Heart left ventricle (tissue), 16 donors: ENCODE results near the gene ARPC1A. TPM values are rescaled to one million over a fixed set of nuclear protein-coding genes. Genes with fewer than 3 reads are reported as not detected.

Experiments used
- ATAC-seq, 4 donors: fragments of 200-7000 bp; cut with Tn5 transposase; one replicate each; pipeline ENCODE4 v1.9.1; 2020 to 2022; ENCODE audit warnings: moderate library complexity in 4 of 4, mild to moderate bottlenecking in 3 of 4, moderate number of reproducible peaks in 1 of 4
- DNase-seq, 5 donors: peaks; one replicate each; pipeline ENCODE4 v3.0.0-alpha.2; 2020
- H3K27ac ChIP-seq, 12 donors: fragments of 200-600 bp; sonication (generic) in 4 of 12; one replicate each; pipeline versions ENCODE4 v1.5.0 to v1.8.0; 2016 to 2022; ENCODE audit warnings: mild to moderate bottlenecking in 2 of 12
- H3K27me3 ChIP-seq, 9 donors: fragments of 200-600 bp; sonication (generic) in 2 of 9; one replicate each; pipeline versions ENCODE4 v1.5.1 to v1.8.0; 2016 to 2022; ENCODE audit warnings: mild to moderate bottlenecking in 3 of 9
- H3K36me3 ChIP-seq, 9 donors: fragments of 200-600 bp; sonication (generic) in 2 of 9; one replicate each; pipeline versions ENCODE4 v1.5.0 to v1.8.0; 2018 to 2022; ENCODE audit warnings: mild to moderate bottlenecking in 2 of 9
- H3K4me1 ChIP-seq, 12 donors: fragments of 200-600 bp; sonication (generic) in 4 of 12; one replicate each; pipeline versions ENCODE4 v1.5.0 to v1.8.0; 2016 to 2022; ENCODE audit warnings: mild to moderate bottlenecking in 3 of 12
- H3K4me3 ChIP-seq, 12 donors: fragments of 200-600 bp; sonication (generic) in 4 of 12; one replicate each; pipeline versions ENCODE4 v1.5.0 to v1.8.0; 2017 to 2022; ENCODE audit warnings: mild to moderate bottlenecking in 9 of 12, moderate library complexity in 4 of 12
- H3K9me3 ChIP-seq, 12 donors: fragments of 200-600 bp; sonication (generic) in 4 of 12; one replicate each; pipeline versions ENCODE4 v1.5.0 to v1.8.0; 2016 to 2022; ENCODE audit warnings: mild to moderate bottlenecking in 1 of 12
- POLR2A ChIP-seq, 2 donors: fragments of 450-650 bp; IDR thresholded peaks; one replicate each; pipeline ENCODE4 v1.6.1; 2017; ENCODE audit warnings: antibody characterized with exemption in 2 of 2, mild to moderate bottlenecking in 2 of 2, moderate library complexity in 2 of 2
- WGBS, 4 donors: extraction: QIAGEN DNeasy Blood & Tissue Kit in 2 of 4; methylation state at CpG; one replicate each; pipeline versions ENCODE4 v1.1.5 to v1.1.7; 2013 to 2018; 5-methylcytosine and 5-hydroxymethylcytosine counted together
- intact Hi-C, 10 donors: fragments of 100-400 bp; cut with DNase I; formaldehyde crosslinking; loops; one replicate each; pipeline versions ENCODE4 v1.11.1 to v1.14.2; 2022
- polyA plus RNA-seq, 2 donors: library from polyadenylated mRNA; stranded (reverse); fragments of 200-250 nt; gene quantifications; one replicate each; pipeline ENCODE4 v1.2.3, GENCODE V29; 2013
- total RNA-seq, 9 donors: library from RNA; depleted of rRNA in 2 of 9; stranded (reverse); fragments of >200 nt in 2 of 9; fragmentation: NEBNext Ultra II Directional in 3 of 9; extraction: Animal tissue kit (Norgen Biotek cat#: 25700) in 3 of 9; gene quantifications; one replicate each; pipeline versions ENCODE4 v1.1.0 to v1.2.4, GENCODE V29; 2016 to 2023
- TF ChIP-seq, protein P1 (sequence below), 12 donors: fragments of 200-600 bp; sonication (generic) in 4 of 12; IDR thresholded peaks; one replicate each; pipeline versions ENCODE4 v1.5.0 to v1.8.0; 2018 to 2022; ENCODE audit warnings: antibody characterized with exemption in 12 of 12, mild to moderate bottlenecking in 5 of 12
- donor health status: ischemic (EF 13 %, LVEDD 7.1; RV severe dilation, severe dysfunction).
- donor health status: healthy with polysubstance abuse.
- donor health status: DM: no; HTN: yes; CAD: no.
- donor health status: DM: no; HTN: no; CAD: no.
- donor health status: ischemic (EF 25% LVEDD 6.9; RV normal size, moderate dysfunction).
- donor health status: ischemic (EF 25% LVEDD 5.7; RV mildly dilated, moderate dysfunction).
- donor health status: healthy.
- donor health status: DM: yes; HTN: yes; CAD: no.
- donor health status: ischemic (EF 35%, LVEDD 5.7; RV mildly dilated, moderate dysfunction).
- donor health status: nonischemic (EF 11% LVEDD 7.7; RV severe dilation, severe dysfunction).
- donor health status: DM: yes; HTN: yes; CAD: no.
- donor health status: PGD.
- donor health status: ischemic (EF 29% LVEDD 5.4; RV normal size, mild dysfunction).
- donor health status: nonischemic (EF 23%, LVEDD 6.1; RV moderate dilation, normal function).

Gene ARPC1A
- total and polyA plus RNA-seq, 11 donors, result 97.1 to 208 (median 146) TPM

DNA sequence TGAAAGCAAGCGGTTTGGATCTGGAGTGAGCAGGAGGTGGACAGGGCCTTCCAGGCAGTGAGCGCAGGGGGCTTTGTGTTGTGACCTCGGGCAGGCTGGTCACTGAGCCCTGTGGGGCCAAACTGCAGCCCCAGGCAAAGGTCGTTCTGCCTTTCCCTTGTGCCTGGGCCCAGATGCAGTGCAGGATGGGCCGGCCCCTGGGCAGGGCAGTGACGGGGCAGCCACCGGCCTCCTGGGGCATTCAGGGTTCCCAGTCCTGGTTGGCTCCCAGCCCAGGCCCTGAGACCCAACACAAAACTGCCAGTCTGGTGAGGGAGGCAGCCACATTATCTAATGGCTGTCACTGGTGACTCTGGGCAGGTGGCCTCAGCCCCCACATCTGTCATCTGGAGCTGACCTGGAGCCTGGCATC lies 56.0 kb downstream of the ARPC1A start:
- TF ChIP-seq, protein P1, sequence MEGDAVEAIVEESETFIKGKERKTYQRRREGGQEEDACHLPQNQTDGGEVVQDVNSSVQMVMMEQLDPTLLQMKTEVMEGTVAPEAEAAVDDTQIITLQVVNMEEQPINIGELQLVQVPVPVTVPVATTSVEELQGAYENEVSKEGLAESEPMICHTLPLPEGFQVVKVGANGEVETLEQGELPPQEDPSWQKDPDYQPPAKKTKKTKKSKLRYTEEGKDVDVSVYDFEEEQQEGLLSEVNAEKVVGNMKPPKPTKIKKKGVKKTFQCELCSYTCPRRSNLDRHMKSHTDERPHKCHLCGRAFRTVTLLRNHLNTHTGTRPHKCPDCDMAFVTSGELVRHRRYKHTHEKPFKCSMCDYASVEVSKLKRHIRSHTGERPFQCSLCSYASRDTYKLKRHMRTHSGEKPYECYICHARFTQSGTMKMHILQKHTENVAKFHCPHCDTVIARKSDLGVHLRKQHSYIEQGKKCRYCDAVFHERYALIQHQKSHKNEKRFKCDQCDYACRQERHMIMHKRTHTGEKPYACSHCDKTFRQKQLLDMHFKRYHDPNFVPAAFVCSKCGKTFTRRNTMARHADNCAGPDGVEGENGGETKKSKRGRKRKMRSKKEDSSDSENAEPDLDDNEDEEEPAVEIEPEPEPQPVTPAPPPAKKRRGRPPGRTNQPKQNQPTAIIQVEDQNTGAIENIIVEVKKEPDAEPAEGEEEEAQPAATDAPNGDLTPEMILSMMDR (IDR thresholded peaks at IDR 0.05), result no peak
- no peak for TF ChIP-seq POLR2A (IDR thresholded peaks at IDR 0.05)
- no peak for ATAC-seq
- 27 to 64% (median 50%) methylated on average over 5 to 7 of the region's 7 CpGs for WGBS, 4 donors
- peaks cover 0 to 77% (median 32%) of the 10 kb centered on the region in 12 donors for H3K4me1 ChIP-seq
- H3K27ac ChIP-seq, result peak overlapping the region in 2 of 12 donors; percentile 7 to 97
- peak in 1 of 5 donors; percentile 40 for DNase-seq
- peaks cover 0 to 67% (median 22%) of the 10 kb centered on the region in 9 donors for H3K36me3 ChIP-seq
- intact Hi-C loops, result no loop called here
- H3K27me3 ChIP-seq, result no peaks in the 10 kb centered on the region
- H3K9me3 ChIP-seq, result no peaks in the 10 kb centered on the region
- H3K4me3 ChIP-seq, result no peak overlapping the region

GRCh38 chr7:99383203-99383602 lies 57.5 kb downstream of the ARPC1A start:
- no peaks in the 10 kb centered on the region for H3K9me3 ChIP-seq
- intact Hi-C loops, result no loop called here
- H3K27me3 ChIP-seq, result no peaks in the 10 kb centered on the region
- no peak for DNase-seq
- no peak overlapping the region for H3K27ac ChIP-seq
- peaks cover 0 to 67% (median 24%) of the 10 kb centered on the region in 9 donors for H3K36me3 ChIP-seq
- peaks cover 0 to 62% (median 32%) of the 10 kb centered on the region in 12 donors for H3K4me1 ChIP-seq
- no peak for ATAC-seq
- H3K4me3 ChIP-seq, result no peak overlapping the region
- TF ChIP-seq, protein P1 (IDR thresholded peaks at IDR 0.05), result no peak
- 88 to 92% (median 91%) methylated on average over 10 of the region's 10 CpGs for WGBS, 4 donors

GRCh38 chr7:99383791-99384370 lies 58.2 kb downstream of the ARPC1A start:
- ATAC-seq (no peak), DNase-seq (no peak)
- no peaks in the 10 kb centered on the region for H3K9me3 ChIP-seq
- no peak for TF ChIP-seq POLR2A (IDR thresholded peaks at IDR 0.05)
- TF ChIP-seq, protein P1 (IDR thresholded peaks at IDR 0.05), result no peak
- H3K4me1 ChIP-seq, result peaks cover 0 to 55% (median 28%) of the 10 kb centered on the region in 12 donors
- 92 to 94% (median 93%) methylated on average over 13 of the region's 13 CpGs for WGBS, 4 donors
- intact Hi-C loops, result no loop called here
- peaks cover 0 to 69% (median 29%) of the 10 kb centered on the region in 9 donors for H3K36me3 ChIP-seq
- H3K27me3 ChIP-seq, result no peaks in the 10 kb centered on the region
- no peak overlapping the region for H3K4me3 ChIP-seq
- H3K27ac ChIP-seq, result no peak overlapping the region

DNA sequence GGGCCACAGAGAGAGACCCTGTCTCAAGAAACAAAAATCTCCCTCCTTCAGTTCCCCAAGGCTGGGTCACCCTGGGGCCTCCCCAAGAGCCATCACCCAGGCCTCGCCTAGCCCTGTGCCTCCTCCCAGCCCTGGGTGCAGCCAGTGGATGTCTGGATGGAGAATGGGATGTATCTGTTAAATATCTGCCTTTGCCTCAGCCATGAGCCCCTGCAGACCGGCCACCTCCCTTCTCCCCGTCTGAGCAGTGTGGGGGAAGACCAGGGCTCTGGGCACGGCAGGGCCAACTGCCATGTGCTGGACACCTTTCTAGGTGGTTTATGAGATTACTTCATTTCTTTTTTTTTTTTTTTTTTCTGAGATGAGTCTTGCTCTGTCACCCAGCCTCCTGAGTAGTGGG lies 58.8 kb downstream of the ARPC1A start:
- Histone ChIP-seq H3K27me3 (no peaks in the 10 kb centered on the region), H3K4me1 (peaks cover 0 to 49% (median 23%) of the 10 kb centered on the region in 12 donors), H3K36me3 (peaks cover 0 to 76% (median 35%) of the 10 kb centered on the region in 9 donors), H3K9me3 (no peaks in the 10 kb centered on the region), H3K4me3 (no peak overlapping the region), H3K27ac (no peak overlapping the region)
- ATAC-seq (no peak), DNase-seq (no peak)
- TF ChIP-seq, protein P1 (IDR thresholded peaks at IDR 0.05), result no peak
- no peak for TF ChIP-seq POLR2A (IDR thresholded peaks at IDR 0.05)
- intact Hi-C loops, result no loop called here
- WGBS, 4 donors, result 88 to 93% (median 90%) methylated on average over 4 of the region's 4 CpGs
